EH (cell line): ENCODE results near the gene HES7.
A peak's percentile ranks its signal among the peaks of the same experiment; 100 is the strongest.
"Not testable (repeated sequence)": the region's sequence is repeated elsewhere in the genome, so short reads cannot be mapped to it uniquely, and the experiment has no call there.

ENCODE experiments used
- DNase-seq: peaks from one replicate; pipeline ENCODE4 v3.0.0-alpha.2; 2015; ENCODE audit warnings: low read depth

The HES7 gene

DNA sequence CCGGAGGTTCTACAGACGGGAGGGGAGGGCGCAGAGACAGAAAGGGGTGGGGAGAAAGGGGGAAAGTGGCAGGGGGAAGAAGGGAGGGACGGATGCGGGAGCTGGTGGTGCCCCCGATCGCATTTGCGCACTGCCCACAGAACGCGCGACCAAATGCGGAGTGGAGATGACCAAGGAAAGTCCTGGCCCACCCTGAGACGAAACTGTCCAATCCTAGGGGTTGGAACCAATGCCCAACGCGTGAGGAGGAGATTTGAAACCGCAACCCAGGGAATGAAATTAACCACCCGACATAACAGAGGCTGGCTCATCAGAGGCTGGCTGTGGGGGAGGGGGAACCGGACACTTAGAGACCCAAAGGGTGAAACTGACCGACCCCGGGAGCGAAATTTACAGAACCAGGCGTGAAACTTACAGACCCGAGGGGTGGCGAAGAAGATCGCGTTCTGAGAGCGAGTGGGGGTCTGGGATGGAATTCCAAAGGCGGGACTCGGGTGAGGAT lies 1.4 kb downstream of the HES7 start:
- DNase-seq, result peak; percentile 62

DNA sequence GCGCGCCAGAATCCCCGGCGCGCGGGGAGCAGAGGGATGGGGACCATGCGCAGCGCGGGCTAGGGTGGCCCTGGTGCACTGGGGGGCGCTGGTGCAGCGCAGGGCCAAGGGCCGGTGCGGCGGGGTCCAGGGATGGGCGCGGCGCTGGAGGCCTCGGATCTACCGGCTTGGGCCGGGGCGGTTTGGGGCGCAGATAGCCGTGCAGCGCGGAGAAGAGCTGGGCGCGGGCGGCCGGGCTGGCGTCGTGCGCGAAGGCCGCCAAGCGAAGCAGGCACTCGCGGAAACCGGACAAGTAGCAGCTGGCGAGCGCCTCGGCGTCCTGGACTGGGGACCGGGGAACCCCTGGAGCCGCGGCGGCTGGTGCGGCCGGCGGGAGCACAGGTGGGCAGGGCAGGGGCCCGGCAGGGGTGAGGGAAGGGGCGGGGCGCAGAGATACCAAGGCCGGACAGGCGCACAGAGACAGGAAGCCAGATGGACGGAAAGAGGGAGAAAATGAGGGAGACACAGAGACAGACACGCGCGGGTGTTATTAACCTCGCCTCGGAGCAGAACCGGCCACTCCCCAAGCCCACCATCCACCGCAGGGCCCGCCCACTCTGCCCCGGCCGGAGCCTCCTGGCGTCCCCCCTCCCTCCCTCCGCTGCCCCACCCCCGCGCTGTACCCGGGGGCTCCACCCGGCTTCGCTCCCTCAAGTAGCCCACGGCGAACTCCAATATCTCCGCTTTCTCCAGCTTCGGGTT lies 2.1 kb downstream of the HES7 start:
- peak; percentile 70 for DNase-seq

DNA sequence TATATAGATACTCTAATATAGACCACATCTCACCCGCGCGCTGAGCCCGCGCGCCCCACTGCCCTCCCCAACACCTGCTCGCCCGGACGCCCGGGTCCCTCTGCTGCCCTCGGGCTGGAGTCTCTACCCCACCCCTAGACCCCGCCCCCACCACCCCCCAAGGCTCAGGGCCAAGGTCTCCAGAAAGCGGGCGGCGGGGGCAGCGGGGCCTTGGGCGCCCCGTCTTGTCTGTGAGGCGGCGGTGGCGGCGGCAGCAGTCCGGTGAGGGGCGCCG lies 2.6 kb downstream of the HES7 start:
- no peak for DNase-seq

DNA sequence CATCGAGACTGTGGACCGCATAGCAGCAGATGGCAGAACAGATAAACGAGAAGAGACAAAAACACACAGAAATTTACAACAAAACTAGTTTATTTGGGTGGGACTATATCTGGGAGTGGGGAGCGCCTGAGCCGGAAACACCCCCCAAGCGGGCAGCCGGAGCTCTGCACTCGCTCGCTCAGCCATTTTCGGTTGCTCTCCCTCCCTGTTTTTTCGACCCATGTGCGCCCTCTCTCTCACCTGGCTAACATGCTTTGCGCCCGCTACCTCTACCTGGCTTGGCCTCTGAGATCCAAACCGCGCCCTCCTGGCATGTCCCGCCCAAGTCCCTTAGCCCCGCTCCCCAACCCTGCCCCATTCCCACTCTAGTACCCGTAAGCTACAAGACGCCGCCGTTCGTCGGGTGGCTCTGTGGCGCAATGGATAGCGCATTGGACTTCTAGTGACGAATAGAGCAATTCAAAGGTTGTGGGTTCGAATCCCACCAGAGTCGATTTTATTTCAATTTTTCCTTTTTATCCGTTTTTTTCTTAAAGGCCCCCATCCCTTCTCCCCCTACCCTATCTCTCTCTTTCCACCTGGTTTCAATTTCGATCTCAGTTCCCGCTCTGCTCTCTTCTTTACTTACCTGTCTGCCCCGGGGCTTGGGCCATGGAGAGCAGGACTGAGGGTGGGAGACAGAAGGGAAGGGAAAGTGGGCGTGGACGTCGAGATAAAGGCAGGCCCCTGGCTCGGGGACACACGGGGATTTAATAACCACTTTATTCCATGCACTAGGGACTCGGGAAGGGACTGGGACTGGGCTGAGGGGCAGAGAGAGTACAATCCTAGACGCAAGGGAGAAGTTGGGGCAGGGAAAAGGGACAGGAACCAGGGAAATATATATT lies 3.1 kb downstream of the HES7 start:
- DNase-seq, result peak; percentile 79

- peak; percentile 91 for DNase-seq
Observed at GRCh38 chr17:8119581-8120519, 4.1 kb downstream of the HES7 start.

DNA sequence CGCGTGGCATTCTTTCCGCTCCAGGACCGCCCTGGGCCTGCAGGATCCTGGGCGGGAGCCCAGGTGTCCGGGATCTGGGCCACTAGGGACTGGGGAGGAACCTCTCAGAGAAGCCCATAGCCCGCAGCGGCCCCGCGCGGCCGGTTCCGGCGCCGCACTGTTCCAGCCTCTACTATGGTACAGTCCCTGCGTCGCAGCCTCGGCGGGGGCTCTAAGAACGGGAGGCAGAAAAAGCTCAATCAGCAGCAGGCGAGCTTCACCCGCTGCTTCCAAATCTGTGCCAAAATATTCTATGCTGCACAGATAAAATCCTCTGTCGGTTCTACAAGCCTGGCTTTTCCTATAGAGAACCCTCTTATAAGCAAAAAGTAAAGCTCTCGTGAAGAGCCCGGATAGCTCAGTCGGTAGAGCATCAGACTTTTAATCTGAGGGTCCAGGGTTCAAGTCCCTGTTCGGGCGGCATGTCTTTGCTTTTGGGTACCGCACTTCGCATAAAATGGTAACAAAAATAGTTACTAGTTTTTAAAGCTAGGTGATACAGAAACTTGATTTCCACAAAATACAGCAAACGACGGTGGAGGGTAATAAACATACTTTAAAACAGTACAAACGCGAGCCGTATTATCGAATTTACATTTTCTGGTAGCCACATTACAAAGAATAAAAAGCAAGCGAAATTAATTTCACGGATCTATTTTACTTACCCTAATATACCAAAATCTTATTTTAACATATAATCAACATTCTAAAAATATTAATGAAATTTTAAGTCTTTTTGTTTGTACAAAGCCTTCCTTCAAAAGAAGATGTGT lies 4.9 kb downstream of the HES7 start:
- peak; percentile 85 for DNase-seq

DNA sequence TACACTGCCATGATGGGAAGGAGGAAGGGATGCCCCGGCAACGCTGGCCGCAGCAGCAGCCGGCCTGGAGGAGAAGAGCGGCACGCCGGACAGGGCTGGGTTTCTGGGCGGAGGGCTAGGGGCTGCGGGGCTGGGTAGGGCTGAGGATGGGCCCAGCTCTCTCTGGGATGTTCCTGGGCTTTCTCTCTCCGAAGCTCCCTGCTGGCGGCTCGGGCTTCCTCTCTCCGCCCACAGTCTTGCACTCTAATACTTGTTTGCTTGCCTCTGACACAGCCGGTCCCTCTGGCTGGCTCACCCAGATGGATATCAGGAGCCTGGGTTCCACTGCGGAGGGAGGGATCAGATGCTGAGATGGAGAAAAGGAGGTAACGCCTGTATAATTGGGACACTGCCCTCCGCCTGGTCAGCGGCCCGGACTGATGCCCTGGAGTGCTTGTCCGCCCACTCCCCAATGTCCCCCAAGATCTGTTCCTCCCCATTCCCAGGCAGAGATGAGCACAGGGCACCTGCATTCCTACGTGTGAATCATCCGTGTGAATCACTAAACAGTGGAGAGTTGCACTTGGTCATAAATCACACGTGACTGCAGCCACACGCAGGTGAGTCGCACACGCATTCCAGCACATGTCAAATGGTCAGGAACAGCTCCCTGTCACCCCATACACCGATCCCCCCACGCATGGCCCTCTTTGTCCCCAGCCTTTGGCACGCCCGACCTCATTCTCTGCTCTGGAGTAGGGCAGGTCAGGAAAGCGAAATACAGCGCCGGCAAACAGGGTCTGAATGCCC lies 5.7 kb downstream of the HES7 start, which contains the start of gene ALOXE3:
ALOXE3 (minus strand) TSS at position 535 of the 789 bp plus-strand sequence; CDS start at position 11, 524 bp downstream.
- peak; percentile 78 for DNase-seq

GRCh38 chr17:8117367-8117979 lies 6.4 kb downstream of the HES7 start:
- no peak for DNase-seq

GRCh38 chr17:8116776-8117175 lies 7.1 kb downstream of the HES7 start:
- no peak for DNase-seq

DNA sequence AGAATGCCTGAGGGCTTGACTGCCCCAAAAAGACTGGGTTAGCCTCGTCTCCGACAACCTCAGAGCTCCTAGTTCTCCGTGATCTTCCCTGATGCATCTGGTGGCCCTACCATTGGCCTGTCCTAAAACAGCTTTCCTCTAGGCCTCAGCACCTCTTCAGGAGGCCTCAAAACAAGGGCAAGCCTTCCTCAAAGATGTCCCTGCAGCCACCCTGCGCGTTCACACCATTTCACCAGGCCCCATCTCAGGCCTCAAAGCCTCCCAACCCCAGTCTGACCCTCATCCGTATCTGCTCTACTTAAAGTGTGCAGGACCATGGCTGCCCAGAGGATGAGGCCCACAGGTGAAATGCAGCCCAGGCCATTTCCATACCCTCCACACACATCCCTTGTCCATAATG lies 13.0 kb downstream of the HES7 start:
- no peak for DNase-seq

DNA sequence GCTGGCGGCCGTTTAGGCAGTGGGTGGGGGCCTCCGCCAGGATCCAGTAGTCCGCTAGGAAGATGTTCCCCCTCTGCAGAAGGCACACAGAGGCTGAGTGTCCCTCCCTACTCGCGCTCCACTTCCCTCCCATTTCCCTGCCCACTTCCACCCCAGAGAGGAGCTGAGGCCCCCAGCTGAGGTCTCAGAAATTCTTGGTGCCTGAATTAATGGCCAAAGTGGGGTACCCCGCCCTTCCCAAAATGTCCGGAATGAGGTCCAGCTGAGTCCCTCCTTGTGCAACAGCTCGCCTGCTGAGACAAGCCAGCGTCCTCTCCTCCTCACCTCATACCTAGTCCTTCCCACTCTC lies 13.5 kb downstream of the HES7 start:
- no peak for DNase-seq

DNA sequence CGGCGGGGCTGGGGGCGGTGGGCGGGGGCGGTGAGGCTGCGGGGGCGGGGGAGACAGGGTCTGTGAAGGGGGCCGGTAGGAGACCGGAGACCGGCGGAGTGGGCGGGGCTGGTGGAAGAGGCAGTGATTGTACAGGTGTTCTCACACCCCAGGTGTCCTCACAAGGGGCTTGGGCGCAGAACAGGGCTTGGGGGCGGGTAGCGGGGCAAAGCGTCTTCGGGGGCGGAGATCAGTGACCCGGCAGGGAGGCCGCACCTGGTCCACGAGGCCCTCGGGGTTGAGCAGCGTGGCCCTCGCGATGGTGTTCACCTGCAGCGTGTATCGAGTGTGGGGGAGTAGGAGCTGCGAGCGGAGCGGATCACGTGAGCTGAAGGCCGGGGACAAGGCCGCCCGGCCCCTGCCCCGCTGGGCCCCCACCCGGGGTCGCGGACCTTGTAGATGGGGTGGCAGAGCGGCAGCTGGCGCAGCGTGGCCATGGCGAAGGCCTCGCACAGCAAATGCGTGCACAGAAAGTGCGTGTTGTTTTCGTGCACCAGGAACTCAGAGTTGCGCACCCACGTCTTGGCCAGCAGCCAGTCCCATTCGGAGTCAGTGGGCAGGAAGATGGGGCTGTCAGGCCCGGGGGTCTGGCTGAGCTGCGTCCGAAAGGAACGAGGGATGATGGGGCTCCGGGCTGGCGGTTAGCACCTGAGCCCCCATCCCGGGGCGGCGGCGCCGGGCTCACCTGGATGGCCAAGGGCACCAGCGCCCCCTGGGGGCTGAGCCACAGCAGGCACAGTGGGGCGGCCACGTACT lies 14.0 kb downstream of the HES7 start:
- peak; percentile 33 for DNase-seq

GRCh38 chr17:8108972-8109660 lies 14.8 kb downstream of the HES7 start:
- no peak for DNase-seq

- DNase-seq, result not testable (repeated sequence)
Observed at GRCh38 chr17:8106980-8107379, 16.9 kb downstream of the HES7 start.

DNA sequence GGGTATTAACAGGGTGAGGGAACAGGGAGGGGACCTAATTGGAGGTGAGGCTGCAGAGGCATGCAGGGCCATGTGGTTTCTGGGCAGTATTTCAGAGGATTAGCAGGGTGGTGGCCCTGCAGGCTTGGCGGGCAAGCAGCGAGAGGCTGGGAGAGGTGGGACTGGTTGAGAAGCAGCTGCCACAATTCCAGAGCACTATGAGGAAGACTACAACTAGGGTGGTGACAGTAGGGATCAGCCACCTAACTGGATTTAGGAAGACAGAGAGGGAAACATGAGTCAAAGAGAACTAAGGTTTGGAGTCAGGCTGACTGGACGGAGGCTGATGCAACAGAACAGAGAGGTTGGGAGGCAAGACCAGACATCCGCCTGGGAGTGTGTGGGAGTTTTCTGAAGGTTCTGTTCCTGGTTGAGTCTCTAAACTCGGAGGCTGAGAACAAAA lies 17.9 kb downstream of the HES7 start:
- DNase-seq, result peak; percentile 44

DNA sequence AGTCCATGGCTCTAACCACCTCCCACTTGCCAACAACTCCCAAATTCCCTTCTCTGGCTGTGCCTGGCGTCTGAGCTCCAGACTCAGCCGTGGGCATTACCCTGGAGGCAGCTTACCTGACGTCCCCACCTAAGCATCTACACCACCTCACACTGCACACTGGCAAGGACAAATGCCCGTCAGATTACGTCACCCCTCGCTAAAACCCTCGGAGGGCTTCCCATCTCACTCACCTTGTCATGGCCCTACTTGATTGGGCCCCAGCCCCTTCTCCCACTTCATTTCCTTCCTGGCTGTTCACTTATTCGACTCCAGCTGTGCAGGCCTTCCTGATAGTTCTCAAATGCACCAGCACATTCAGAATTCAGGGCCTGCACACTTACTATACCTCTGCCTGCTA lies 19.0 kb downstream of the HES7 start:
- DNase-seq, result no peak

- no peak for DNase-seq
Observed at GRCh38 chr17:8103549-8103948, 20.4 kb downstream of the HES7 start.

GRCh38 chr17:8101721-8102120 lies 22.2 kb downstream of the HES7 start:
- no peak for DNase-seq

DNA sequence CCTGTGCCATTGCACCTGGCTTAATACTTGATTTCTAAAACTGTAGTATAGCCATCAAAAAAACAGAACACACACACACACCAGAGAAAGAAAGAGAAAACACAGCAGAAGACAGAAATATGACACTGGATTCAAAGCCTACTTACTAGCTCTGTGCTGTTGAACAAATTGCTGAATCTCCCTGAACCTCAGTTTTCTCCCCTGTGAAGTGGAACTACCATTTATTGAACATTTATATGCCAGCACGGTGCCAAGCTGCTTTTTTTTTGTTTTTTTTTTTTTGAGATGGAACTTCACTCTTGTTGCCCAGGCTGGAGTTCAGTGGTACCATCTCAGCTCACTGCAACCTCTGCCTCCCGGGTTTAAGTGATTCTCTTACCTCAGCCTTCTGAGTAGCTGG lies 23.1 kb downstream of the HES7 start:
- no peak for DNase-seq
